OCI-LY3 (cell line): ENCODE results near the gene ADCY9.

Experiments used
- H2AFZ ChIP-seq: fragments of 200-600, 300-600 bp; shearing (Covaris generic); 2 replicates; pipeline ENCODE4 v1.6.0; 2014; ENCODE audit warnings: antibody characterized with exemption, low read depth, low read length
- H3K27ac ChIP-seq: fragments of 200-600, 300-600 bp; sonication (generic); 2 replicates; pipeline ENCODE4 v1.5.1; 2014; ENCODE audit warnings: mild to moderate bottlenecking, low read length, moderate library complexity, mixed read lengths
- H3K27me3 ChIP-seq: fragments of 200-600, 300-600 bp; sonication (generic); 2 replicates; pipeline ENCODE4 v1.6.1; 2014; ENCODE audit warnings: low read depth, low read length, mixed read lengths
- H3K36me3 ChIP-seq: fragments of 200-600, 300-600 bp; sonication (generic); replicated peaks from 2 replicates; pipeline ENCODE3; 2014; ENCODE audit warnings: low read depth, low read length, mixed read lengths
- H3K4me1 ChIP-seq: fragments of 300-600, 200-600 bp; sonication (generic); 2 replicates; pipeline ENCODE4 v1.6.1; 2014; ENCODE audit warnings: low read length, mixed read lengths
- H3K4me2 ChIP-seq: fragments of 200-600, 300-600 bp; sonication (generic); 2 replicates; pipeline ENCODE4 v1.6.1; 2014; ENCODE audit warnings: low read length, mixed read lengths
- H3K4me3 ChIP-seq: fragments of 300-600, 200-600 bp; sonication (generic); 2 replicates; pipeline ENCODE4 v1.5.1; 2014; ENCODE audit warnings: antibody characterized with exemption, mild to moderate bottlenecking, low read length, moderate library complexity
- H3K79me2 ChIP-seq: fragments of 300-600, 200-600 bp; shearing (Covaris generic); 2 replicates; pipeline ENCODE4 v1.6.1; 2014; ENCODE audit warnings: mild to moderate bottlenecking, low read length, mixed read lengths
- H3K9ac ChIP-seq: fragments of 300-600, 200-600 bp; shearing (Covaris generic); 2 replicates; pipeline ENCODE4 v1.6.0; 2014; ENCODE audit warnings: mild to moderate bottlenecking, low read length, moderate library complexity
- H3K9me3 ChIP-seq: fragments of 200-600, 300-600 bp; shearing (Covaris generic); 2 replicates; pipeline ENCODE4 v1.6.1; 2014; ENCODE audit warnings: low read length, mixed read lengths; ENCODE audit not compliant: insufficient read depth
- H4K20me1 ChIP-seq: fragments of 200-600, 300-600 bp; sonication (generic); 2 replicates; pipeline ENCODE4 v1.6.1; 2016; ENCODE audit warnings: low read length, mixed read lengths; ENCODE audit not compliant: insufficient read depth
- CTCF ChIP-seq: fragments of 200-600, 300-600 bp; sonication (generic); IDR thresholded peaks from 2 replicates; pipeline ENCODE4 v1.5.1; 2014; ENCODE audit warnings: antibody characterized with exemption, low read length, low read depth
- EZH2phosphoT487 ChIP-seq: fragments of 200-600 bp; shearing (Covaris generic); IDR thresholded peaks from 2 replicates; pipeline ENCODE4 v1.6.1; 2018; ENCODE audit warnings: antibody characterized with exemption, mixed run types, low read depth

Gene ADCY9

DNA sequence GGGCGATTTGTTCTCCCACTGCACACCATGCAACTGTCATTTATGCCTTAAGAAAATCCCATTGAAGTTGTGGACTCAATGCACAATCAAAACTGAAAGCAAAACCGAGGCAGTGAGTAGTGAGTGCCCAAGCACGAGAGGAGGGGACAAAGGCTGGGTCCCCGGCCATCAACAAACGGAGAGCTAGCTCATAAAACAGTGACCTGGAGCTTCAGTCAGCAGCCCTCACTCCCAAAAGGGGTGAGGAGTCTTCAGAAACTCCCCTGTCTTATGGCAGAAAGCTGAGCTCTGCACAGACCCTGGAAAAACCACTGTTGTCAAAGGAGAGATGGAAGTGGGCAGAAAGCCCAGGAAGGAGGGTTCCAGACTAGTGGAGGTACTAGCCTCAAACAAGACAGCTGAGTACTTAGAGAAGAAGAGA, 96.9 kb downstream of the ADCY9 start:
- H2AFZ ChIP-seq, result peak overlapping the region; percentile 77; the same call in 1 of the 2 replicates
- no peak overlapping the region for H3K27ac ChIP-seq
- no peaks in the 10 kb centered on the region for H3K36me3 ChIP-seq
- no peak overlapping the region for H3K9ac ChIP-seq
- H4K20me1 ChIP-seq, result no peaks in the 10 kb centered on the region
- H3K4me3 ChIP-seq, result peak overlapping the region; percentile 35; the same call in 1 of the 2 replicates
- H3K9me3 ChIP-seq, result no peaks in the 10 kb centered on the region
- peaks cover 7% of the 10 kb centered on the region; the same call in 1 of the 2 replicates for H3K4me1 ChIP-seq
- no peaks in the 10 kb centered on the region for H3K27me3 ChIP-seq
- no peaks in the 10 kb centered on the region for H3K79me2 ChIP-seq
- no peak for TF ChIP-seq EZH2phosphoT487
- TF ChIP-seq CTCF, result no peak
- H3K4me2 ChIP-seq, result peak overlapping the region; percentile 41

DNA sequence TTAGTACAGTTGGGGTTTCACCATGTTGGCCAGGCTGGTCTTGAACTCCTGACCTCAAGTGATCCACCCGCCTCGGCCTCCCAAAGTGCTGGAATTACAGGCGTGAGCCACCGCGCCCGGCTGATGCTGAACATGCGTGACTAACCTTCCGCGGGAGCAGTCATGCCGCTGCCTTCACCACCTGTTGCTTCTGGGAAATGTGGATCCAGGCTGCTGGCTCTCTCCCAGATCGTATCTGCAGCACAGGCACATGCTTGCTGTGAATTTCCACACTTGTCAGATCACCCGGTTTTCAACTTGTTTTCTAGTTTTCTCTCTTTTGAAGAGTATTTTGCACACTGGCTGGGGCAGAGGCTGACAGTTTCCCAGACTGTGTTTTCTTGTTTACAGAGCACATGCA, 97.9 kb downstream of the ADCY9 start:
- Histone ChIP-seq H2AFZ (no peak overlapping the region), H4K20me1 (no peaks in the 10 kb centered on the region), H3K79me2 (no peaks in the 10 kb centered on the region), H3K36me3 (no peaks in the 10 kb centered on the region), H3K9me3 (no peaks in the 10 kb centered on the region), H3K27me3 (no peaks in the 10 kb centered on the region), H3K9ac (no peak overlapping the region), H3K4me1 (peaks cover 7% of the 10 kb centered on the region; the same call in 1 of the 2 replicates), H3K4me2 (no peak overlapping the region), H3K27ac (no peak overlapping the region), H3K4me3 (no peak overlapping the region)
- TF ChIP-seq CTCF, result no peak
- no peak for TF ChIP-seq EZH2phosphoT487

DNA sequence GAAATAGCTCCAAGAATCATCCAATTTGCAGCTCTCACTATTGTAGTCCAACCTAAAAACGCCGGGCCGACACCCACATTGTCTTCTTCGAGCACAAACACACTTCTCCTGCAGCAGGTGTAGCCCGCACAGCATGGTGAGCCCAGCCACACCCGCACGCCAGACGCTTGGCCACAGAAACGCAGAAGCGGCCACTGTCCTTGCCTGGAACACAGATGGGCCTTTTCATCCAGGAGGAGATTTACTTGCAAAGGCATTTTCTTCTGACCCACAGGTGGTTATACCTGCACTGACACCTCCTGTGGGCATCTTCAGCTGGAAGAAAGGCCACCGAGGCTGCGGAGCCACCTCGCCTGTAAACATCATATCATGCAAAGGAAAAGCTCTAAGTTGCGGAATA, 98.4 kb downstream of the ADCY9 start:
- no peak overlapping the region for H3K4me3 ChIP-seq
- H4K20me1 ChIP-seq, result no peaks in the 10 kb centered on the region
- H3K36me3 ChIP-seq, result no peaks in the 10 kb centered on the region
- no peak overlapping the region for H3K27ac ChIP-seq
- no peak overlapping the region for H3K4me2 ChIP-seq
- no peaks in the 10 kb centered on the region for H3K27me3 ChIP-seq
- H2AFZ ChIP-seq, result no peak overlapping the region
- TF ChIP-seq CTCF (no peak), EZH2phosphoT487 (no peak)
- H3K9ac ChIP-seq, result no peak overlapping the region
- peaks cover 7% of the 10 kb centered on the region; the same call in 1 of the 2 replicates for H3K4me1 ChIP-seq
- no peaks in the 10 kb centered on the region for H3K9me3 ChIP-seq
- H3K79me2 ChIP-seq, result no peaks in the 10 kb centered on the region

DNA sequence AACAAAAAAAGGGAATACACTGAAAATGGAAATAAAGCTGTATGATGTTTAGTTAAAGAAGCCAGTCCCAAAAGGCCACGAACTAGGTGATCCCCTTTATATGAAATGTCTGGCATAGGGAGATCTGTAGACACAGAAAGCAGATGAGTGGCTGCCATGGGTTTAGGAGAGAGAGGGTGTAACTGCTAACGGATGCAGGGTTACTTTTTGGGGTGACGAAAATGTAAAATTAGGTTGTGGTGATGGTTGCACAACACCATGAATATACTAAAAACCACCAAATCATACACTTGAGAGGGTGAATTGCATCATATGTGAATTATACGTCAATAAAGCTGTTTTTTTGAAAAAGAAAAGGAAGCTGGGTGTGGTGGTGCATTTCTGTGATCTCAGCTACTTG, 99.6 kb downstream of the ADCY9 start:
- Histone ChIP-seq H2AFZ (no peak overlapping the region), H3K4me1 (peaks cover 7% of the 10 kb centered on the region; the same call in 1 of the 2 replicates), H3K36me3 (no peaks in the 10 kb centered on the region), H3K79me2 (no peaks in the 10 kb centered on the region), H3K9me3 (no peaks in the 10 kb centered on the region), H3K4me2 (no peak overlapping the region), H3K27me3 (no peaks in the 10 kb centered on the region), H3K4me3 (no peak overlapping the region), H3K9ac (no peak overlapping the region), H4K20me1 (no peaks in the 10 kb centered on the region), H3K27ac (no peak overlapping the region)
- TF ChIP-seq CTCF, result no peak
- no peak for TF ChIP-seq EZH2phosphoT487
